ENCODE results near the gene OPRM1.
"Not testable (repeated sequence)": the region's sequence is repeated elsewhere in the genome, so short reads cannot be mapped to it uniquely, and the experiment has no call there.

GRCh38 chr6:154201688-154202087, 162.6 kb downstream of the OPRM1 start:
- TF ChIP-seq POLR2A, CTCF (IDR thresholded peaks at IDR 0.05): not testable (repeated sequence)

Data from heart left ventricle (tissue), 13 donors.